Stimulated activated naive B cell treated with anti-CD40 and anti-IgM and Interleukin-4, amounts not matched to agents 10 μg/mL and 1 μg/mL and 100 μg/mL, for 72 hours (primary cell): ENCODE data around the gene SGK1.
A peak's percentile ranks its signal among the peaks of the same experiment; 100 is the strongest.
"Not testable (repeated sequence)": the region's sequence is repeated elsewhere in the genome, so short reads cannot be mapped to it uniquely, and the experiment has no call there.

Source experiments
- ATAC-seq, 2 donors: fragments of 150-1000 bp; cut with Tn5 transposase; replicated peaks; 2 replicates each; pipeline ENCODE4 v1.10.0; 2021; ENCODE audit warnings: moderate library complexity in 1 of 2
- DNase-seq: peaks from one replicate; pipeline ENCODE4 v3.0.0; 2021
- H3K27ac Mint-ChIP-seq: one replicate; pipeline ENCODE4 v1.8.0; 2022; ENCODE audit warnings: mild to moderate bottlenecking, mixed read lengths
- H3K27me3 Mint-ChIP-seq, 2 donors: one replicate each; pipeline ENCODE4 v1.8.0; 2022; ENCODE audit warnings: mixed read lengths in 2 of 2
- H3K36me3 Mint-ChIP-seq, 2 donors: one replicate each; pipeline ENCODE4 v1.8.0; 2022; ENCODE audit warnings: mixed read lengths in 2 of 2, mild to moderate bottlenecking in 1 of 2
- H3K4me1 Mint-ChIP-seq, 2 donors: one replicate each; pipeline ENCODE4 v1.8.0; 2022; ENCODE audit warnings: mixed read lengths in 2 of 2, mild to moderate bottlenecking in 1 of 2
- H3K4me3 Mint-ChIP-seq, 2 donors: one replicate each; pipeline ENCODE4 v1.8.0; 2022; ENCODE audit warnings: mild to moderate bottlenecking in 2 of 2, mixed read lengths in 2 of 2, moderate library complexity in 1 of 2
- H3K9me3 Mint-ChIP-seq, 2 donors: one replicate each; pipeline ENCODE4 v1.8.0; 2022; ENCODE audit warnings: mixed read lengths in 2 of 2, mild to moderate bottlenecking in 1 of 2

SGK1 gene

GRCh38 chr6:134247844-134248580 is 69.9 kb downstream of the SGK1 start:
- Mint-ChIP-seq H3K9me3 (no peaks in the 10 kb centered on the region), H3K4me3 (no peak overlapping the region), H3K36me3 (no peaks in the 10 kb centered on the region), H3K27ac (no peak overlapping the region), H3K4me1 (peaks cover 26 to 46% of the 10 kb centered on the region in 2 donors), H3K27me3 (no peaks in the 10 kb centered on the region)
- ATAC-seq, result no peak
- DNase-seq, result no peak

- no peaks in the 10 kb centered on the region for H3K36me3 Mint-ChIP-seq
- no peak overlapping the region for H3K4me3 Mint-ChIP-seq
- DNase-seq, result peak; percentile 85
- H3K27ac Mint-ChIP-seq, result peak overlapping the region; percentile 91
- ATAC-seq, result peak; percentile 92 to 95
- peaks cover 26 to 46% of the 10 kb centered on the region in 2 donors for H3K4me1 Mint-ChIP-seq
- H3K9me3 Mint-ChIP-seq, result no peaks in the 10 kb centered on the region
- H3K27me3 Mint-ChIP-seq, result no peaks in the 10 kb centered on the region
Measured at GRCh38 chr6:134247231-134247833, 70.6 kb downstream of the SGK1 start.

GRCh38 chr6:134245706-134246105 is 72.2 kb downstream of the SGK1 start:
- no peak for DNase-seq
- Mint-ChIP-seq H3K27me3 (no peaks in the 10 kb centered on the region), H3K36me3 (peaks cover 2 to 4% of the 10 kb centered on the region in 2 donors), H3K4me3 (no peak overlapping the region), H3K27ac (peak overlapping the region; percentile 56), H3K4me1 (peaks cover 29 to 53% of the 10 kb centered on the region in 2 donors), H3K9me3 (peaks cover 2 to 4% of the 10 kb centered on the region in 2 donors)
- no peak for ATAC-seq

GRCh38 chr6:134245041-134245440 is 72.9 kb downstream of the SGK1 start:
- ATAC-seq, result no peak
- Mint-ChIP-seq H3K36me3 (peaks cover 2 to 4% of the 10 kb centered on the region in 2 donors), H3K4me3 (no peak overlapping the region), H3K27me3 (no peaks in the 10 kb centered on the region), H3K9me3 (peaks cover 2 to 4% of the 10 kb centered on the region in 2 donors), H3K4me1 (peaks cover 30 to 57% of the 10 kb centered on the region in 2 donors), H3K27ac (no peak overlapping the region)
- no peak for DNase-seq

- DNase-seq (peak; percentile 43), ATAC-seq (peak; percentile 52 to 53)
- H3K27ac Mint-ChIP-seq, result peak overlapping the region; percentile 7
- no peak overlapping the region for H3K4me3 Mint-ChIP-seq
- H3K27me3 Mint-ChIP-seq, result no peaks in the 10 kb centered on the region
- peaks cover 16 to 28% of the 10 kb centered on the region in 2 donors for H3K4me1 Mint-ChIP-seq
- H3K36me3 Mint-ChIP-seq, result peaks cover 2 to 7% of the 10 kb centered on the region in 2 donors
- H3K9me3 Mint-ChIP-seq, result peaks cover 2 to 4% of the 10 kb centered on the region in 2 donors
Measured at GRCh38 chr6:134240665-134241431, 77.1 kb downstream of the SGK1 start.

- H3K36me3 Mint-ChIP-seq, result peaks cover 2 to 7% of the 10 kb centered on the region in 2 donors
- H3K4me1 Mint-ChIP-seq, result peaks cover 21 to 36% of the 10 kb centered on the region in 2 donors
- peaks cover 2 to 4% of the 10 kb centered on the region in 2 donors for H3K9me3 Mint-ChIP-seq
- H3K4me3 Mint-ChIP-seq, result no peak overlapping the region
- no peak overlapping the region for H3K27ac Mint-ChIP-seq
- ATAC-seq (no peak), DNase-seq (no peak)
- H3K27me3 Mint-ChIP-seq, result no peaks in the 10 kb centered on the region
Measured at GRCh38 chr6:134238960-134239795, 78.7 kb downstream of the SGK1 start.

- Mint-ChIP-seq H3K27ac (no peak overlapping the region), H3K4me3 (no peak overlapping the region), H3K27me3 (no peaks in the 10 kb centered on the region), H3K9me3 (peaks cover 2 to 4% of the 10 kb centered on the region in 2 donors), H3K4me1 (peaks cover 23 to 42% of the 10 kb centered on the region in 2 donors), H3K36me3 (peaks cover 2 to 7% of the 10 kb centered on the region in 2 donors)
- DNase-seq (no peak), ATAC-seq (no peak)
Measured at GRCh38 chr6:134238006-134238405, 79.9 kb downstream of the SGK1 start.

GRCh38 chr6:134235937-134236751 is 81.8 kb downstream of the SGK1 start:
- no peaks in the 10 kb centered on the region for H3K27me3 Mint-ChIP-seq

GRCh38 chr6:134235334-134235733 is 82.6 kb downstream of the SGK1 start:
- peaks cover 18 to 43% of the 10 kb centered on the region in 2 donors for H3K4me1 Mint-ChIP-seq
- H3K27me3 Mint-ChIP-seq, H3K36me3 Mint-ChIP-seq, H3K9me3 Mint-ChIP-seq, DNase-seq: not testable (repeated sequence)
- peak overlapping the region; percentile 92 for H3K27ac Mint-ChIP-seq
- peak overlapping the region in 1 of 2 donors; percentile 41 for H3K4me3 Mint-ChIP-seq
- ATAC-seq, result peak; percentile 15 to 28

More at GRCh38 chr6:134235937-134236751, 81.8 kb downstream of the SGK1 start:
- ATAC-seq (peak; percentile 95 to 96), DNase-seq (peak; percentile 15)
- Mint-ChIP-seq H3K27ac (peak overlapping the region; percentile 92), H3K36me3 (peaks cover 0 to 3% of the 10 kb centered on the region in 2 donors), H3K4me3 (peak overlapping the region in 1 of 2 donors; percentile 41), H3K4me1 (peaks cover 21 to 46% of the 10 kb centered on the region in 2 donors), H3K9me3 (no peaks in the 10 kb centered on the region)

- Mint-ChIP-seq H3K27ac (no peak overlapping the region), H3K27me3 (no peaks in the 10 kb centered on the region), H3K9me3 (no peaks in the 10 kb centered on the region), H3K36me3 (no peaks in the 10 kb centered on the region), H3K4me3 (no peak overlapping the region), H3K4me1 (peaks cover 19 to 39% of the 10 kb centered on the region in 2 donors)
- DNase-seq (no peak), ATAC-seq (no peak)
Measured at GRCh38 chr6:134233180-134233955, 84.5 kb downstream of the SGK1 start.

GRCh38 chr6:134230940-134231339 is 87.0 kb downstream of the SGK1 start:
- Mint-ChIP-seq H3K4me3 (no peak overlapping the region), H3K9me3 (no peaks in the 10 kb centered on the region), H3K4me1 (peaks cover 16 to 39% of the 10 kb centered on the region in 2 donors), H3K36me3 (no peaks in the 10 kb centered on the region), H3K27me3 (no peaks in the 10 kb centered on the region), H3K27ac (no peak overlapping the region)
- no peak for ATAC-seq
- DNase-seq, result no peak

GRCh38 chr6:134230087-134230700 is 87.7 kb downstream of the SGK1 start:
- H3K27ac Mint-ChIP-seq, result peak overlapping the region; percentile 56
- no peaks in the 10 kb centered on the region for H3K27me3 Mint-ChIP-seq
- no peaks in the 10 kb centered on the region for H3K36me3 Mint-ChIP-seq
- no peak overlapping the region for H3K4me3 Mint-ChIP-seq
- no peaks in the 10 kb centered on the region for H3K9me3 Mint-ChIP-seq
- ATAC-seq (no peak), DNase-seq (no peak)
- peaks cover 14 to 33% of the 10 kb centered on the region in 2 donors for H3K4me1 Mint-ChIP-seq
